Fibroblast of skin of back (primary cell): ENCODE results near the gene ZMYND11.
A peak's percentile ranks its signal among the peaks of the same experiment; 100 is the strongest.
"Not testable (repeated sequence)": the region's sequence is repeated elsewhere in the genome, so short reads cannot be mapped to it uniquely, and the experiment has no call there.

Experiments
- DNase-seq: peaks from one replicate; pipeline ENCODE4 v3.0.0-alpha.2; 2013

Gene ZMYND11

DNA sequence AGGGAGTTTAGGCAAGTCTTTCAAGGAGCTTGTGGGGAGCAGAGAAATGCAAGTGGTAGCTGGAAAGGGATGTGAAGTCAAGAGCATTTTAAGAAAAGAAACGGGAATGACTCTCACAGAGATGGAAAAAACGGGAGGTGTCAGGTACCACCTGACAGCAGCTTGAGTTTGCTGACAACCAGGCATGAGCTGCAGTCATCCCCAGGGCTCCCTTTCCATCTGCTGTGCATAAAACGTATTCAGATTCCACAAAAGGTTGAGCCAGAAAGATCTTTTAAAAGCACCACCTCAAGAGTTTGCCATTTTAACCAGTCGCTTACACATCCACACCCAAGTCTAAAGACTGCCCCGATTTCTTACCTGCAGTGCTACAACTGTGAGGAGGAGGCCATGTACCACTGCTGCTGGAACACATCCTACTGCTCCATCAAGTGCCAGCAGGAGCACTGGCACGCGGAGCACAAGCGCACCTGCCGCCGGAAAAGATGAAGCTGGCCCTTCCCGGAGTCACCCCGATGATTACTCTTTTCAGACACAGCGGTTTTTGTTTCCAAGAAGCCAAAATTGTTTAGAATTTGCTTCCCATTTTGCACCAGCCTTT, 116.8 kb downstream of the ZMYND11 start:
- DNase-seq = no peak

DNA sequence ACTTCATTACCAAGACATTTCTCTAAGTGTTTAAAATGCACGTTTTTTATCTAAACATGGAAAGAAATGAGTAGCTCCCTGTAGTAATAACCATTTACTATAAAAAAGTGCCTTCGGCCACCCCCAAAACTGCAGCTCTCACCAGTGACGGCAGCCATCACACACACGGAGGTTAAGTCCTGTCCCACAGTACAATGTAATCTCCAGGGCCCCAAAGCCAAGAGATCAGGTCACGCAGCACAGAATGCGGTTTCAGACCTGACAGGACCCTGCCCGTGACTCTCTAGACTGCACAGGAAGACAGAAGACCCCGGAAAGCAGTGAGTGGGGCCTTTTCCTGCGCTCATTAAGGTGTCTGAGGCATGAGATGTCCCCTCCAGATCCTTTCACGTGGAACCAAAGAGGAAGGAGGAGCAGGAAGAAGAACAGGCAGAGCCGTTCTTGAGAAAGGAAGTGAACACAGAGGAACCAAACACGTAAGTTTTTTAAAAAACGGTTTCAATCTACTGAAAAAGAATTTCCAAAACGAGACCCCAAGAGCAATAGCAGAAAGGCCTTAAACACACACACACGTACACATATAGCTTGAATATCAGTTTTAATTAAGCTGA, 125.7 kb downstream of the ZMYND11 start:
- DNase-seq = no peak

DNA sequence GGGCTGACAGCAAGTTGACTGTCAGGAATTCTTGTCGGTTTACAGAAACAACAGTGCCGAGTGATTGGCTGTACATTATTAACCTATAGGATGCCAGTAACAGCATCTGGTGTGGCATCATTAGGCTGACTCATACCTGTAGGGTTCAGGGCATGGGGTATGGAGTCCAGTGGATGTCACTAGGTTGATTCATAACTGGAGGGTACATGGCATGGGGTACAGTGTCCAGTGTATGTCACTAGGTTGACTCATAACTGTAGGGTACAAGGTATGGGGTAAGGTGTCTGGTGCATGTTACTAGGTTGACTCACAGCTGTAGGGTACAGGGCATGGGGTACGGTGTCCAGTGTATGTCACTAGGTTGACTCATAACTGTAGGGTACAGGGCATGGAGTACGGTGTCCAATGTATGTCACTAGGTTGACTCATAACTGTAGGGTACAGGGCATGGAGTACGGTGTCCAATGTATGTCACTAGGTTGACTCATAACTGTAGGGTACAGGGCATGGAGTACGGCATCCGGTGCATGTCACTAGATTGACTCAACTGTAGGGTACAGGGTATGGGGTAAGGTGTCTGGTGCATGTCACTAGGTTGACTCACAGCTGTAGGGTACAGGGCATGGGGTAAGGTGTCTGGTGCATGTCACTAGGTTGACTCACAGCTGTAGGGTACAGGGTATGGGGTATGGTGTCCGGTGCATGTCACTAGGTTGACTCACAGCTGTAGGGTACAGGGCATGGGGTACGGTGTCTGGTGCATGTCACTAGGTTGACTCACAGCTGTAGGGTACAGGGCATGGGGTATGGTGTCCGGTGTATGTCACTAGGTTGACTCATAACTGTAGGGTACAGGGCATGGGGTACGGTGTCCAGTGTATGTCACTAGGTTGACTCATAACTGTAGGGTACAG, 129.2 kb downstream of the ZMYND11 start:
- DNase-seq = peak; percentile 23

DNA sequence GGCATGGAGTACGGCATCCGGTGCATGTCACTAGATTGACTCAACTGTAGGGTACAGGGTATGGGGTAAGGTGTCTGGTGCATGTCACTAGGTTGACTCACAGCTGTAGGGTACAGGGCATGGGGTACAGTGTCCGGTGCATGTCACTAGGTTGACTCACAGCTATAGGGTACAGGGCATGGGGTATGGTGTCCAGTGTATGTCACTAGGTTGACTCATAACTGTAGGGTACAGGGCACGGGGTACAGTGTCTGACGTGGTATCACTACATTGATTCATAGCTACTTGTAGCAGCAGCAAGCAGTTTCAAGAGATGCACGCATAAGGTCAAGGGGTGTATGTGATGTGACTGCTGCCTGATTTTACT, 129.8 kb downstream of the ZMYND11 start:
- DNase-seq = peak; percentile 8

DNA sequence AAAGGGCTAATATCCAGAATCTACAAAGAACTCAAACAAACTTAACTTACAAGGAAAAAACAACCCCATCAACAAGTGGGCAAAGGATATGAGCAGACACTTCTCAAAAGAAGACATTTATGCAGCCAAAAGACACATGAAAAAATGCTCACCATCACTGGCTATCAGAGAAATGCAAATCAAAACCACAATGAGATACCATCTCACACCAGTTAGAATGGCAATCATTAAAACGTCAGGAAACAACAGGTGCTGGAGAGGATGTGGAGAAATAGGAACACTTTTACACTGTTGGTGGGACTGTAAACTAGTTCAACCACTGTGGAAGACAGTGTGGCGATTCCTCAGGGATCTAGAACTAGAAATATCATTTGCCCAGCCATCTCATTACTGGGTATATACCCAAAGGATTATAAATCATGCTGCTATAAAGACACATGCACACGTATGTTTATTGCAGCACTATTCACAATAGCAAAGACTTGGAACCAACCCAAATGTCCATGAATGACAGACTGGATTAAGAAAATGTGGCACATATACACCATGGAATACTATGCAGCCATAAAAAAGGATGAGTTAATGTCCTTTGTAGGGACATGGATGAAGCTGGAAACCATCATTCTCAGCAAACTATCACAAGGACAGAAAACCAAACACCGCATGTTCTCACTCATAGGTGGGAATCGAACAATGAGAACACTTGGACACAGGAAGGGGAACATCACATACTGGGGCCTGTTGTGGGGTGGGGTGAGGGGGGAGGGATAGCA, 130.7 kb downstream of the ZMYND11 start:
- not testable (repeated sequence) for DNase-seq

DNA sequence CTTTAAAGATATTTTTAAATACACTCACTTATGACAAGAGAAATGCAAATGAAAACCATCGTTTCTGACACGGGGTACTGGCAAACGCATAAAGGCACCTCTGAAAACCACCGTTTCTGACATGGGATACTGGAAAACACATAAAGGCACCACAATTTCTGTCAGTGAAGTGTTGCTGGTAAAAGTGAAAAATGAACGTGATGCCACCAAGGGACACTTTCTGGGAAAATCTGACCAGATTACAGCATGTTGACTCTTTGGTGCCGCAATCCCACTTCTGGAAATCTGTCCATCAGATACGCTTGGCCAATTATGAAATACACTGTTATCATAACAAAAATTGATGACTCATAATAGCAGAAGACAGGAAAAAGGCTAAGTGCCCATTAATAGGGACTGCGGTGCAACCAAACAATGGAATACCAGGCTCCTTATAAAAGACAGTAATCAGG, 131.7 kb downstream of the ZMYND11 start:
- DNase-seq = peak; percentile 36

DNA sequence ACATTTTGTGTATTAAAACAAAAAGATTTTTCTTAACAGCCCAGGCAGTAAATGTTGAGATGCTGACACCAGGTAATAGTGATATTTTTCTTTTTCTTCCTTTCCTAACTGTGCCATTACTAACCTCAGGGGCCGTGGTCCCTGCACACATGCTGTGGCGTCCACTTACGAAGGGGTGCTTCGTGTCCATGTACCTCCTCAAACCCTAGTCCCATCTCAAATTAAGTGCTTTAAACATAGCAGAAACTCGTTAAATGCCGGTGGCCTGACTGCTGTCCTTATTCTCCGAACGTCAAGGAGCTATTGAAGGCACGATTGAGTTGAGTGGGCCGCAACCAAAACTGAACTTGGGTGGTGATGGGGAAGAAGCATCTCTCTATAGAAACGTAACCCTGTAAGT, 132.4 kb downstream of the ZMYND11 start:
- DNase-seq = no peak

DNA sequence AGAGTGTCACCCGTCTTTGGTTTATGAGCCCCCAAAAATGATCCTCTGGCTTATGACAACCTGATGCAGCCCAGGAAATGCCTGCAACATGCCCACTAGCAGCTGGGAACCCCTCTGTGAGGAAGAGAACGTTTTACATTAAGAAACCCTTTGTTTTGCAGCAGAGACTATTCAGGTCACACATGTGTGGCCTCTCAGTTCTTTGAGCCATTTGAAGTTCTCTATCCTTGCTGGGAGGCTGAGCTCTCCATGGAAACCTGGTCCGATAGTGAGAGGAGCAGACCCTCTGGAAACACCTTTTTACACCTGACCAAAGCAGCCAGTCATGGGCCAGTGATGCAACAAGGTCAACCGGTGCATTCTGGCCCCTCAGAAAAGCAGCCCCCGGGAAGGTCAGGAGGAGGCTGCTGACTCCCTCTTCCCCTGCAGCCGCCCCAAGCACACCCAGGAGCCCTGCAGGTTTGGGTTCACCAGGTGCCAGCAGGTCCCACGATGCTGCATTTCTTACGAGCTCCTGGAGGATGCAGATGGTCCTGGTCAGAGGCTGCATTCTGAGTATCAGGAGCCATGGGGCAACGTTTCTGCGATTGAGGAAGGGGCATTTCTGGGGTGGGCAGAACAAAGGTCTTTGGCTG, 134.3 kb downstream of the ZMYND11 start:
- no peak for DNase-seq

DNA sequence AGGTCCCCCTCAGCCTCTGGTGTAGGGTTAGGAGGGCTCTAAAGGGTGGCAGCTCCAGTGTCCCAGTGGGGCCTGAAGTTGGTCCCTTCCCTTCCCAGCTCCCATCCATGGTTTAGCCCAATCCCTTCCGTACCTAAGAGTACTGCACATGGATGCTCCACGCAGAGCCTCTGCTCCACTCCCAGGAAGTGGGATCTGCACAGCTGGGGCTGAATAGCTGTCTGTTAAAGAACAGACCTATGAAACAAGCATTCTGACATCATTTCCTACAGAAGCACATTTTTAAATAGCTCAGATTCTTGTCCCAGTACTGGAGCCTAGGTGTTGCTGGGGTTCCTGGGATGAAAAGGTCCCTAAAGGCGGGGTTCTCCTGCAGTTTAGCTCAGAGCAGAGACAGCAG, 135.9 kb downstream of the ZMYND11 start:
- peak; percentile 12 for DNase-seq

DNA sequence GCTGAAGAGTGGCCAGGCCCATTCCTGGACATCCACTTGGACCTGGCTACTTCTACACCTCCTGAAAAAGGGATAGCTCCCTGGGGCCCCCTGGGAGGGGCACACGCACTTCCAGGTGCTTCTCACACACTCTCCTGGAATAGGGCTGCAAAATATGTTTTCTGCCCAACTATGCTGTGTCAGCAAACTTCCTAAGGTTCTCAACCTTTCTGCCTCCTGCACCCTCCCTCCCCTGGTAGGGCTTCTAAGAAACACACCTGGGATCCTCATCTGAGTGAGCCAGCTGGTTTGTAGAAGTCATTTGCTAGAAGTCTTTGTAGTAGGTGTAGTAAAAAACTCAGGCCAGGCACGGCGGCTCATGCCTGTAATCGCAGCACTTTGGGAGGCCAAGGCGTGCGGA, 136.5 kb downstream of the ZMYND11 start:
- DNase-seq = no peak

DNA sequence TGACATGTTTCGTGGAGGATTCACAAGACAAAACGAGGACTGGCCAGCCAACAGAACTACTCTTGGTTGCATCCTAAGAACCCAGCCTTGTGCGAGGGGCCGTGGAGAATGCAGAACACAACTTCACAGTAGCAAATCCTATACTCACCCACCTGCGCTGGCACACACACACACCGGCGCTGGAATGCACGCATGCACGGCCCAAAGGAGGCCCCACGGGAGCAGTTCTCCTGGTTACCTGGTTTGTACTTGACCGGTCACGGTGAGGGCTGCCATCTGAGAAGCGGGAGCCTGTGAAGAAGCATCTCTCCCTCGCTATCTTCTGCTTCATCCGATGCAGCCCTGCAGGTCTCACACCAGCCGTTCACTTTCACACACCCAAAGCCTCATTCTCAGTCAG, 137.8 kb downstream of the ZMYND11 start:
- no peak for DNase-seq

DNA sequence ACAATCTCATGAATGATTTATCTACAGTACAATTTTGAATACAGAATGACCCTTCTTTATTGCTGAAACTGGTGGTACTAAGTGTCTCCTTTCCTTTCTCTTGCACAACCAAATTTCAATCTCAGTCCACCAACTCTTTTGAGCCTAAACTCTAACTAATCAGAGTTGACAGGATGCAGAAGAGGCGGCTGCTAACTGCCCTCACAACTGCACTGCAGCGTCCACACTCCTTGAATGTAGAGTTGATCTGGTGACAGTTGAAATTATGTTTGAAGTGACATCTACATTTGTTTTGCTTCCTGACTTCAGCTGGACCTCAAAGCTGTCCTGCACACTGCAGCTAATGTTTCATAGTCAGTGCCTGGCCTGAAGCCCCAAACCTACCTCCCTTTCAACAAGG, 139.6 kb downstream of the ZMYND11 start:
- DNase-seq = no peak

DNA sequence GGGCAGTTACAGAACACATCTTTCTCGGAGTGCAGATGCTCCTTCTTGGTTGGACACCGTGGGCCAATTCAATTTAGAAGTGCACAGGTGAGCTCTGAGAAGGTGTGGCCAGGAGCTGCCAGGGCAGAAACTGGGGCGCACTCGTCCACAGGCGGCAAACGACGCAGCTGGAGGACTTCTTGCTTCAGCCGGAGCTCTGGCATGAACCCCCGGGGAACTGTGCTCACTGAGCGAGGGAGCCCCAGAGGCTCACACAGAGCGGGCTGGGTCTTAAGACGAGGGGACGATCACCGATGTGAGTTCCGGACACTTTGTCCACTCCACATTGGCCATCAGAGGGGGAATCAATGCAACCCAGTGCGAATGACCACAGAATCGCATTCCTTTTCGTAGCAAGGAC, 140.4 kb downstream of the ZMYND11 start:
- no peak for DNase-seq

DNA sequence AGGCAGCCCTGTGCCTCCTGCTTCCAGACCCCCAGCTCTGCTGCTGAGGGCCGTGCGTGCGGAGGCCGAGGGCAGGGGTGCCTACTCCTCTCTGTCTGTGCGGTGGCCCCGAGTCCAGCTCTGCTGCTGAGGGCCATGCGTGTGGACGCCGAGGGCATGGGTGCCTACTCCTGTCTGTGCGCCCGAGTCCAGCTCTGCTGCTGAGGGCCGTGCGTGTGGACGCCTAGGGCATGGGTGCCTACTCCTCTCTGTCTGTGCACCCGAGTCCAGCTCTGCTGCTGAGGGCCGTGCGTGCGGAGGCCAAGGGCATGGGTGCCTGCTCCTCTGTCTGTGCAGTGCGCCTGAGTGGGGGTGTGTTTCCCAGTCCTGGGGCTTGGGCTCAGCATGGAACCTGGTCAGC, 142.7 kb downstream of the ZMYND11 start:
- DNase-seq = no peak

DNA sequence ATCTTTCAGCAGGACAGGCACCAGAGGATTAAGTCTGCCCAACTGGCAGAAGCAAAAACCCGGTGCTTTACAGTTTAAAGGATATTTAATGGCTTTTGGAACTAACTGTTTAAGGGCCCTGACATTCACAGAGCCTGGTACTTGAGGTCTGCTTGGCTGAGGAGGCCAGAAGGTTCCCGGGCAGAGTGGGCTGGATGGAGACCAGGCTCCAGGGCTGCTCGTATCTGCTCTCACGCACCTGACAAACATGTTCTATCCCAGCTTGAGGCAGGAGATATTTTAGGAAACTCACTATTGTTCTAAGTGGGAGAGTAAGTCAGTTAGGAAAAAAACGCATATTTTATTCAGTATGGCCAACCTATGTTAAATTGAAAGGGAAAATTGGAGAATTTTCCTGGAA, 143.5 kb downstream of the ZMYND11 start:
- DNase-seq = no peak

DNA sequence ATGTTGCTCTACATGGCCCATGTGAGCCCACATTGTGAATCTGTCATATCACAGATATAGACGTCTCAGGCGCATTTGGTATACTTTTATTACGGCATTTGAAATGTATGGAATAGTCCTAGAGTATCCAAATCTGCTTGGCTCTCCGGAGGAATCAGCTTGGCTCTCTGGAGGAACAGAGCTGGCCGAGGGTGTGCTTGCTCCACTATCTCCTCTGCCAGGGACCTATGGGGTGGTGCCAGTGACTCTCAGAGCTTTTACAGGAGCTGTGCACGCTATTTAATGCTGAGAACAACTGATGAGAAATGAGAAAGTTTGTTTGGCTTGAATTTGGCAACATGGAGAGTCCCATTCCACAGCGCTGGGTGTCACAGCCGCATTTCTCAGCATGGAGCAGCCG, 144.0 kb downstream of the ZMYND11 start:
- DNase-seq = no peak

DNA sequence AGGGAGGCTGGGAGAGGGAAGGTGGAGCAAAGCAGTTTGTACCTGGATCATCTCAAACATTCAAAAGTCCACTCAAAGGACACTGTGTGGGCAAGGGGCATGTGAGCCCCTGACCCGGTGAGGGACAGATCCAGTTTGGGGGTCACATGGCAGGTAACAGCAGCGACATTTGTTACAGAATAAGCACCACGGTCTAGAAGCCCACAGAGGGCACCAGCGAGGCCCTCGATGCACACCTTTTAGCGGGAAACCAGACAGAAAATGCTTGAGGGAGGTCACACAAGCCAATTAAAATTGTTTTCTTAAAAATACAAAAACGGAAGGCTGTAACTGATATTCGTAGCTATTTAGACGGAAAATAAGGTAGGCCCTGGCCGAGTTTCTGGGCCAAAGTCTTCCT, 144.4 kb downstream of the ZMYND11 start:
- no peak for DNase-seq

DNA sequence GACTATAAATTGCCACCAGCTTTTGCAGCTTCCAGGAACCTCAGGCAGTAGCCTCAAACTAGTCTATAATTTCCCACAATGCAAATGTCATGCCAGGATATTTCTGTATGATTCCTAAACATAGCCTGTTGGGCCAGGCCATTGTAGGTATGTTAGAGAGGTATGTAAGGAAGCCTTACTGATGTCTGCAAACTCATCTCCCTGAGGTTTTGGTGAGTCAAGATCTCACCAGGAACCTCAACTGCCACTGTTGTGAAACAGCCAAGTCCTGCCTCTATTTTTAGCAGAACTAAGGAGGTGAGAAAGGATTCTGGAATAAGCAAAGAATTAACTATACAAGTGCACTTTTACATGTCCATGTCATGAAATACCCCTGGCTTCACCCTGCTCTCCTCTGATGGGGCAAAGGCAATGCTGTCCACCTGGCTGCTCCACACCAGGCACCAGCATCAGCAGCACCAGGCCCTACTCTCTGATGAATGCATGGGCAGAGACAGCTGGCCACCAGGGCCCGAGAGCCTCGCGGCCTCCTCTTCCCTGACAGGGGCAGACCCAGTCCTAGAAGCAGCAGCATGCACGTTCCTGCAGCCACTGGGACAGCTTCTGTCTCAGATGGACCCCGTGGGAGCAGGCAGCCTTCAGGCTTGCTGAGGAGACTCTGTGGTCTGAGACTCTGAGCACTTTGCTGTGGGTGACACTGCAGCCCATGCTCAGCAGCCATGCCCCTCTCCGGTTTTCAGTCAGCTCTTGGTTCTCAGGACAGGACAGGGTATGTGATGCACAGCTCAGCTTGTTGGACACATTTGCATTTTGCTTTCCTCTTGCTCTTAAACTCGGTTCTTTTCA, 147.3 kb downstream of the ZMYND11 start:
- peak; percentile 35 for DNase-seq

DNA sequence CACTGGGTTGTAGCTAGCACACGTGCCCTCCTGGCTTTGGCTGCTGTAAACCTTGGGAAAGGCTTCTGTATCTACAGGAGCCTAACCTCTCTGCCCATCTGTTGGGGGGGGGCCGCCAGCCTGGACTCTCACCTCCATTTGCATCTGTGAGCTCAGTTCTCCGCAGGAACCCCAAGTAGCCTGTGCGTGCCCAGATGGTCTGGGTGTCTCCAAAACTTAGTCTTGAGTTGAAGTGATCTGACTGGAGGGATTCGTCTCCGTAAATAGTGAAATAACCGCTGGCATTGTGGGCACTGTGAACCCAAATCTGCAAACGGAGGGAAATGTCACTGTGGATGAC, 147.9 kb downstream of the ZMYND11 start:
- no peak for DNase-seq

DNA sequence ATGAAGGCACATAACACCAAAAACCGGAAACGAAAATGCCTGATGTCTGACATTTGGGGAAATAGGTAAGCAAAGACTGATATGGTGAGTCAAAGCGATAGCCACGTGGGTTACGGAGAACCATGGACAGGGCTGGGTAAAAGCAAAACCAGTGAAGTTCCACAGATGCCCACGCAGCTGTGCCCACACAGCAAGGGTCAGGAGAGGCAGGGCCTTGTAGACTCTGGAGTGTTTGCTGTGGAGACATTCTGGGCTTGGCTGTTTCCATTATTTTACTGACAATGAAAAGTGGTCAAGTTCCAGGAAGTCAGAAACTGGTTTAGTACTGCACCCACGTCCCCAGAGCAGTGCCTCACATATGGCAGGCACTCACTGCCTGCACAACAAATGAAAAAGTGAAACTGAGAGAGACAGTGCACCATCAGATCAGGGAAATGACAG, 148.7 kb downstream of the ZMYND11 start:
- DNase-seq = no peak

DNA sequence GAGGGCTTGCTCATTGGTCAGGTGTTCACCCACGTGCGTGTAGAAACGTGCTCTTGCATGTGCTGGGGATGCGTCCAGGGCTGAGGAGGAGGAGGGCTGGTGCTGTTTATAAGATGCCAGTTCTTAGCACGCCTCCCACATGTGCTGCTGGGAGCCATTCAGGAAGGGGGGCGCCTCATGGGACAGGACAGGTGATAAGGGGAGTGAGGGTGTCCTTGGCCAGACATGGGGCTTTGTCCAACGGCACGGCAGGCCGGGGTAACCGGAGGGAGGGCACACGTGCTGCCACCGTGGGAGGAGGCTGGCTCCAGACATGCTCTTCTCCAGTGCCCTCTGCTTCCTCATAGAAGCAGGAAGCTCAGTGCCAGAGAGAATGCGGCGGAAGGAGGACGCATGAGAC, 150.0 kb downstream of the ZMYND11 start:
- DNase-seq = no peak
